Choroid plexus epithelial cell (primary cell): ENCODE data around the gene LIN7B.
A peak's percentile ranks its signal among the peaks of the same experiment; 100 is the strongest.
"Not testable (repeated sequence)": the region's sequence is repeated elsewhere in the genome, so short reads cannot be mapped to it uniquely, and the experiment has no call there.

ENCODE experiments used
- DNase-seq: peaks from one replicate; pipeline ENCODE4 v3.0.0-alpha.2; 2010; ENCODE audit warnings: low read depth
- H3K4me3 ChIP-seq: 2 replicates; pipeline ENCODE4 v1.5.1; 2011; ENCODE audit warnings: low read depth, mild to moderate bottlenecking, control low read depth, low read length, moderate library complexity
- TF ChIP-seq, protein P1 (sequence below): conservative IDR thresholded peaks from 2 replicates; pipeline ENCODE4 v1.5.1; 2011; ENCODE audit warnings: low read depth, mild to moderate bottlenecking, control low read depth, inconsistent platforms, low read length, moderate library complexity

The LIN7B gene

DNA sequence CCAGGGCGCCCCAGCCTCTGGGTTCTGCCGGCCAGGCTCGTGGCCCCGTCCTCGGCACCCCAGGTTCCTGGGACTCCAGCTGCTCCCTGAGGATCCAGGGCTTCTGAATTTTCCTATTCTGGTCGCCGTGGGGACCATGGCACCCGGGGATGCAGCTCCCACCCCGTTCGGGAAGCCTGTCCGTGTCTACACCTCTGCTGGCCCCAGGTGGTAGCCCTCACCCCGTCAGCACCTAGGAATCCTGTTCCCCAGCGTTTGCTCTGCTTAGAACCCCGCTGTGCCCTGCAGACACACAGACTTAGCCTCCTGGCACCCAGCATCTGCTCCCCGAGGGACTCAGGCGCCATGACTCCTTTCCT is 6.1 kb downstream of the LIN7B start:
- TF ChIP-seq, protein P1, sequence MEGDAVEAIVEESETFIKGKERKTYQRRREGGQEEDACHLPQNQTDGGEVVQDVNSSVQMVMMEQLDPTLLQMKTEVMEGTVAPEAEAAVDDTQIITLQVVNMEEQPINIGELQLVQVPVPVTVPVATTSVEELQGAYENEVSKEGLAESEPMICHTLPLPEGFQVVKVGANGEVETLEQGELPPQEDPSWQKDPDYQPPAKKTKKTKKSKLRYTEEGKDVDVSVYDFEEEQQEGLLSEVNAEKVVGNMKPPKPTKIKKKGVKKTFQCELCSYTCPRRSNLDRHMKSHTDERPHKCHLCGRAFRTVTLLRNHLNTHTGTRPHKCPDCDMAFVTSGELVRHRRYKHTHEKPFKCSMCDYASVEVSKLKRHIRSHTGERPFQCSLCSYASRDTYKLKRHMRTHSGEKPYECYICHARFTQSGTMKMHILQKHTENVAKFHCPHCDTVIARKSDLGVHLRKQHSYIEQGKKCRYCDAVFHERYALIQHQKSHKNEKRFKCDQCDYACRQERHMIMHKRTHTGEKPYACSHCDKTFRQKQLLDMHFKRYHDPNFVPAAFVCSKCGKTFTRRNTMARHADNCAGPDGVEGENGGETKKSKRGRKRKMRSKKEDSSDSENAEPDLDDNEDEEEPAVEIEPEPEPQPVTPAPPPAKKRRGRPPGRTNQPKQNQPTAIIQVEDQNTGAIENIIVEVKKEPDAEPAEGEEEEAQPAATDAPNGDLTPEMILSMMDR, result no peak
- H3K4me3 ChIP-seq, result no peak overlapping the region
- DNase-seq, result no peak

- no peak overlapping the region for H3K4me3 ChIP-seq
- DNase-seq, result no peak
- TF ChIP-seq, protein P1, result no peak
Observed at GRCh38 chr19:49120868-49121267, 6.7 kb downstream of the LIN7B start.

DNA sequence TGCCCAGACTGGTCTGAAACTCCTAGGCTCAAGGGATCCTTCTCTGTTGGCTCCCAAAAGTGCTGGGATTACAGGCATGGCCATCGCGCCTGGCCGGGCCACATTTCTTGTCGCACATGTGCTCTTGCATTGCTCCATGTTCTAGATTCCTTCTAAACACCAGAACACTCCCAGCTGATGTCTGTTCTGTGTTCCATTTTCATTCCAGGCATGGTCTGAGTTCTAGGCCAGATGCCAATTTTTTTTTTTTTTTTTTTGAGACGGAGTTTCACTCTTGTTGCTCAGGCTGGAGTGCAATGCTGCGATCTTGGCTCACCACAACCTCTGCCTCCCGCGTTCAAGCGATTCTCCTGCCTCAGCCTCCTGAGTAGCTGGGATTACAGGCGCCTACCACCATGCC is 7.7 kb downstream of the LIN7B start:
- H3K4me3 ChIP-seq, result not testable (repeated sequence)
- DNase-seq, result peak; percentile 52

DNA sequence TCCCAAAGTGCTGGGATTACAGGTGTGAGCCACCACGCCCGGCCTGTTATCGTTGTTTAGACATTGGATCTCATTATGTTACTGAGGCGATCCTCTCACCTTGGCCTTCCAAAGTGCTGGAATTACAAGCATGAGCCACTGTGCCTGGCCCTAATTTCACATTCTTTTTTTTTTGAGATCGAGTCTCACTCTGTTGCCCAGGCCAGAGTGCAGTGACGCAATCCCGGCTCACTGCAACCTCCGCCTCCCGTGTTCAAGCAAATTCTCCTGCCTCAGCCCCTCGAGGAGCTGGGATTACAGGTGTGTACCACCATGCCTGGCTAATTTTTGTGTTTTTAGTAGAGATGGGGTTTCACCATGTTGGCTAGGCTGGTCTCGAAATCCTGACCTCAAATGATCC is 9.1 kb downstream of the LIN7B start:
- not testable (repeated sequence) for DNase-seq, H3K4me3 ChIP-seq

GRCh38 chr19:49125025-49125731 is 11.0 kb downstream of the LIN7B start:
- TF ChIP-seq, protein P1, result no peak
- no peak overlapping the region for H3K4me3 ChIP-seq
- DNase-seq, result no peak

DNA sequence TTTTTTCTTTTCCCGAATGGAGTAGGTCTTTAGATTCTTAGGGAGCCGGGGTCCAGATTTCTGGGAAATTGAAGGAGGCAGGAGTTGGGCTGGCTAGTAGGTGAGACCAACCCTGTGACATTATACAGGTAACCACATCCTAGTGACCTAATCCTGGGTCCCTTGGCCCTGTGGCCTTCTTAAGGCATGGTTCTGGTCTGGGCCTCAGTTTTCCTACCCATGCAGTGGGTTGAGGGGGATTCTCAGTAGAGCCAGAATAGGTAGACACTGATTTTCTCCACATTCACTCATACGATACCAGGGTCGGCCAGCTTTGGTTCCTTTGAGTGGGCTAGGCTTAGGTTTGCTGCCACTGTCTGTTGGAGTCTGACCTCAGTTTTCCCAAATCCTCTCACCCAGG is 12.4 kb downstream of the LIN7B start:
- H3K4me3 ChIP-seq, result no peak overlapping the region
- no peak for DNase-seq
- TF ChIP-seq, protein P1, result no peak

DNA sequence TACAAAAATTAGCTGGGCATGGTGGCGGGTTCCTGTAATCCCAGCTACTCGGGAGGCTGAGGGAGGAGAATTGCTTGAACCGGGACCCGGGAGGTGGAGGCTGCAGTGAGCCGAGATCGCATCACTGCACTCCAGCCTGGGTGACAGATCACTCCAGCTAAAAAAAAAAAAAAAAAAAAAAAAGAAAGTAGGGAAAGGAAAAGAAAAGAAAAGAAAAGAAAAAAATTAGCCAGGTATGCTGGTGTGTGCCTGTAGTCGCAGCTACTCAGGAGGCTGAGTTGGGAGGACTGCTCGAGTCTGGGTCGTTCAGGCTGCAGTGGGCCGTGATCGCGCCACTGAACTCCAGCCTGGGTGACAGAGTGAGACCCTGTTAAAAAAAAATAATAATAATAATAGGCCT is 13.1 kb downstream of the LIN7B start:
- not testable (repeated sequence) for H3K4me3 ChIP-seq, DNase-seq

DNA sequence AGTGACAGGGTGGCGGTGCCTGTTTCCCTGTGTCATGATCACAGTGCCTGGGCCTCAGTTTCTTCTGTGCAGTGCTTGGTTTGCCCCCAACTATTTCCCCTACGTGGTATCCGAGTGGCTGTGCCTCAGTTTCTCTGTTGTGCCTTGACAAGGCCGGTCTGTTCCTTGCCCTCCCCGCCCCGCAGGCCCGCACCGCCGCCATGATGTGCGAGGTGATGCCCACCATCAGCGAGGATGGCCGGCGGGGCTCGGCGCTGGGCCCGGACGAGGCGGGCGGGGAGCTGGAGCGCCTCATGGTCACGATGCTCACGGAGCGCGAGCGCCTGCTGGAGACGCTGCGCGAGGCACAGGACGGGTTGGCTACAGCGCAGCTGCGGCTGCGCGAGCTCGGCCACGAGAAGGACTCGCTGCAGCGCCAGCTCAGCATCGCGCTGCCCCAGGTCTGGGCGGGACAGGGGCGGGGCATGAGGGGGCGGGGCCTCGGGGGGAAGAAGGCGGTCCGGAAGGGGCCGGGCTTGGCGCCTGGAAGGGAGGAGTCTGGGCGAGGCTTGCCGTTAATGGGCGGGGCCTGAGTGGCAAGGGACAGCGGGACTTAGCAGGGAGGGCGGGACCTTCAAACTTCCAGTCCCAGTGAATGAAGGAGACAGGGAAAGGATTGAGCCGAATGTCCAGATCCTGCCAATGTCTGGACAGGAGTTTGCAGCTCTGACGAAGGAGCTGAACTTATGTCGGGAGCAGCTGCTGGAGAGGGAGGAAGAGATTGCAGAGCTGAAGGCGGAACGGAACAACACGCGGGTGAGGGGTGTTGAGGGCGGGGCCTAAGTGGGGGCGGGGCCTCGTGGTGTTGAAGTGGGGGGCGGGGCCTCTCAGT is 13.7 kb downstream of the LIN7B start:
- DNase-seq, result peak; percentile 98
- TF ChIP-seq, protein P1, result no peak

More for the DNA sequence above, 13.7 kb downstream of the LIN7B start:
- H3K4me3 ChIP-seq, result peak overlapping the region; percentile 53
